GM13976 (cell line): ENCODE data around the gene ASPSCR1.

Experiments used
- DNase-seq: peaks from one replicate; pipeline ENCODE4 v3.0.0; 2012; ENCODE audit warnings: low spot score
- CTCF ChIP-seq: IDR thresholded peaks from 2 replicates; pipeline ENCODE4 v1.5.1; 2012; ENCODE audit warnings: borderline replicate concordance, mild to moderate bottlenecking; ENCODE audit not compliant: insufficient read depth; ENCODE audit errors: extremely low read depth, missing control alignments, control extremely low read depth
- in situ Hi-C: fragments of 300-500 bp; cut with MboI; formaldehyde crosslinking; loops from one replicate; pipeline ENCODE4 v1.12.0; 2022; ENCODE audit warnings: low sequenced_read_pairs, mixed read lengths, inconsistent platforms; ENCODE audit not compliant: unreplicated experiment

The ASPSCR1 gene

DNA sequence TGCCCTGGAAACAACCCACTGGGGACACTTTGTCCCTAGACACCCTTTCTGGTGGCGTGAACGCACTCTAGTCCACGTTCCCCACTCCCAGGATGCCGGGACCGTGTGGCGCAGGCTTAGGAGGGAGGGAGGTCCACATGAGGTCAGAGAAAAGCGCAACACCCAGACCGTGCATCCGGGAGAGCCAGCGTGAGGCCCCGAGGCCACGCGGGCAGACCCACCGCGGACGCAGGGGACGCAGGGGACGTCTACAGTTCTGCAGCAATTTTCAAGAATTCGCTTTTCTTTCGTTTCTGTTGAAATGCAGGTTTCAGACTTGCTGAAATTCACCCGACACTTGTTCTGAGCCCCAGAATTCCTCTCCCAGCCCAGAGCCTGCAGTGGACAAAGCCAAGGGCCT lies 69.5 kb downstream of the ASPSCR1 start:
- no peak for TF ChIP-seq CTCF
- in situ Hi-C loops: no loop called here
- no peak for DNase-seq

DNA sequence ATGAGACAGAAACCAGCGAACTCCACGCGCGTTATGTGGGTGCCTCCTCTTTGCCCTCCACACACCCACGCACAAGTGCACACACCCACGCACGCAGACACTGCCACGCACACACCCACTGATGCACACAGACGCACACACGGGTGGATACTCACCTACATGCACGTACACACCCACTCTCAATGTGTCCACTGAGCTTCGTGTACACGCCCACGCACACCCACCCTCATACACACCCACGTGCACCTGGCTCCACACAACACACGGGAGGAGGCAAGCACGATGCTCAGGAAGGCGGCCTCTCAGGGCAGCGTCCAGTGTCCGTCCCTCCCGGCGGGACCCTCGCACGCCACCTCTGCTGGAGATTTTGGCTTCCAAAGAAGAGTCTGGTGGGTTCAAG lies 70.0 kb downstream of the ASPSCR1 start:
- in situ Hi-C loops: no loop called here
- DNase-seq: no peak
- TF ChIP-seq CTCF: no peak

DNA sequence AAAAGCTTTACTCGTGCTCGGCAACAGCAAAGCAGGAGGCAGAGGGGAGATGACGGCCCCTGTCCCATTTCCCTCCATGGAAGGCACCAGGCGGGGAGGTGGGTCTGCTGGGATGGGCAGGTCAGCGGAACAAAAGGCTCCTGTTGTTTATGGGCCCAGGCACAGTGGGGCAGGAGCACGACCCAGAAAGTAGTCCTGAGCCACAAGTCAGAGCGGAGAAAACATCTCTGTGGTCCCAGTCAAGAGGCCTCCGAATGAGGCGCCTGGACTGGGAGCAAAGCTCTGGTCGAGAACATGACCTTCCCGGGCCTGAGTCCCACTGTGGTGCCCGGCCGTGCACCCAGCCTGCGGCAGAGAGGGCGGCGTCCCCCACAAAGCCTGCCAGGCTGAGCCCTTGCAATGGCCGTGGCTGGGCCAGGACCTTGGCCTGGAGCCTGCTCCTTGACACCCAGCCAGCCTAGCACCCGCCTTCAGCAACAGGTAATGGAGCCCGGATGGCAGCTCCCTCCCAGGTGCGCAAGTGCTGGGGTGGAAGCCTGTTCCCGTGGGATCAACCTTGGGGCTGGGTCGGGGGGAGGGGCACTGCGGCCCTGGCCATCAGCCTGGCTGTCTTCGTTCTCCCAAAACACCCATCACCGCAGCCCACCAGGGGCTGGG lies 70.6 kb downstream of the ASPSCR1 start:
- in situ Hi-C loops: no loop called here
- no peak for TF ChIP-seq CTCF
- DNase-seq: no peak

DNA sequence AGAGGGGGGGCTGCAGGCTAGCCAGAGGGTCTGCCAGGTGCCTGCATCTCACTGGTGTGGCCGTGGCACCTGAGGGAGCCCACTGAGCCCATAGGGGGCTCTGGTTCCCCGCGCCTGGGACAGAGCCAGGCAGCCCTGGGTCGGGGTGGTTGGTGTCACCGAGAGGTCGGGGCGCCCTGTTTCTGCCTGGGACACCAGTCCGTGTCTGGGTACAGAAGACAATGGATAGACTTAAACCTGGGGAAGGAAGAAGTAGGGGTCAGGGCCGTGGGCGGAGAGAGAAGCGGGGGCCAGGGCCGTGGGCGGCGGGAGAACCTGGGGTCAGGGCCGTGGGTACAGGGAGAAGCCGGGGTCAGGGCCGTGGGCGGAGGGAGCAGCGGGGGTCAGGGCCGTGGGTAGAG lies 71.1 kb downstream of the ASPSCR1 start:
- in situ Hi-C loops: no loop called here
- no peak for TF ChIP-seq CTCF
- no peak for DNase-seq

DNA sequence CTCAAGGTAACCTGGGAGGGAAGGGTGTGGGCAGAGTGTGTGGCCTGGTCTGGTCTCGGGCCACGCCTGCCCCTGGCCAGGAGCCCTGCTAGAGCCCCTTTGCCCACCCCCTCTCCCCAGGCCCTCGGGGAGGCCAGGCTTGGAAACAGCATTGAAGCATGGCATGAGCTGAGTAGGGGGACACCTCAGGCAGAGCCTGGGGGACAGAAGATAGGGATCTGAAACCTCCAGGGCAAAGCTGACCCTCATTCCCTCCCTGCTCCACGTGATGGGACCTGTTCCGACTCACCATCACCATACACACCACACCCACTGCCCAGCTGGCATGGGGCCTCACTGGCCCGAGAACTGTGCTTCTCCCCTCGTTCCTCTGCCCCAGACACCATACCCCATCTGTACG lies 71.7 kb downstream of the ASPSCR1 start:
- no peak for DNase-seq
- no peak for TF ChIP-seq CTCF
- in situ Hi-C loops: no loop called here

- in situ Hi-C loops: no loop called here
- TF ChIP-seq CTCF: no peak
These were observed 72.1 kb downstream of the ASPSCR1 start for GRCh38 chr17:82049521-82049971.

More at GRCh38 chr17:82049521-82049971, 72.1 kb downstream of the ASPSCR1 start:
- DNase-seq: no peak
